AG09309 (cell line): Measurements from ENCODE around the gene FHOD3.

Experiments used
- DNase-seq: peaks from one replicate; pipeline ENCODE4 v3.0.0-alpha.2; 2010; ENCODE audit warnings: low read depth
- H3K4me3 ChIP-seq: 2 replicates; pipeline ENCODE4 v1.5.1; 2011; ENCODE audit warnings: mild to moderate bottlenecking, low read depth, low read length, moderate library complexity; ENCODE audit not compliant: control insufficient read depth
- TF ChIP-seq, protein P1 (sequence below): IDR thresholded peaks from 2 replicates; pipeline ENCODE4 v1.5.1; 2011; ENCODE audit warnings: mild to moderate bottlenecking, low read depth, low read length, inconsistent platforms; ENCODE audit not compliant: insufficient read depth, control insufficient read depth; ENCODE audit errors: missing control alignments

Gene FHOD3

DNA sequence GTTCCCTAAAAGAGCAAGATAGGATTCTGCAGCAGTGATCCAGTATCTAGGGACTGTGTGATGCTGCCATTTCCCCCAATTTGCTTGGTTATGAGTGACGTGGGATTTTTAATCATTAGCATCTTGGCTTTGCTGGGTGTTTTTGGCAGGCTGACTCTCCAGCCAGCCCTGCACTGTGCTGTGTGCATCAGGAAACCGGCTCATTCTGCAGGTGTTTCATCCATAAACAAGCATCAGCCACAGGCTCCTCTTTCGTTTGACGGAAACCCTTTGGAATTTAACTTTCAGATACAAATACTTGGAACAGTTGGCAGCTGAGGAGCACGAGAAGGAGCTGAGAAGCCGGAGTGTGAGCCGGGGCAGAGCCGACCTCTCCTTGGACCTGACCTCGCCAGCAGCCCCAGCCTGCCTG, 395.4 kb downstream of the FHOD3 start:
- DNase-seq = no peak
- peak overlapping the region; percentile 45 for H3K4me3 ChIP-seq
- TF ChIP-seq, protein P1, sequence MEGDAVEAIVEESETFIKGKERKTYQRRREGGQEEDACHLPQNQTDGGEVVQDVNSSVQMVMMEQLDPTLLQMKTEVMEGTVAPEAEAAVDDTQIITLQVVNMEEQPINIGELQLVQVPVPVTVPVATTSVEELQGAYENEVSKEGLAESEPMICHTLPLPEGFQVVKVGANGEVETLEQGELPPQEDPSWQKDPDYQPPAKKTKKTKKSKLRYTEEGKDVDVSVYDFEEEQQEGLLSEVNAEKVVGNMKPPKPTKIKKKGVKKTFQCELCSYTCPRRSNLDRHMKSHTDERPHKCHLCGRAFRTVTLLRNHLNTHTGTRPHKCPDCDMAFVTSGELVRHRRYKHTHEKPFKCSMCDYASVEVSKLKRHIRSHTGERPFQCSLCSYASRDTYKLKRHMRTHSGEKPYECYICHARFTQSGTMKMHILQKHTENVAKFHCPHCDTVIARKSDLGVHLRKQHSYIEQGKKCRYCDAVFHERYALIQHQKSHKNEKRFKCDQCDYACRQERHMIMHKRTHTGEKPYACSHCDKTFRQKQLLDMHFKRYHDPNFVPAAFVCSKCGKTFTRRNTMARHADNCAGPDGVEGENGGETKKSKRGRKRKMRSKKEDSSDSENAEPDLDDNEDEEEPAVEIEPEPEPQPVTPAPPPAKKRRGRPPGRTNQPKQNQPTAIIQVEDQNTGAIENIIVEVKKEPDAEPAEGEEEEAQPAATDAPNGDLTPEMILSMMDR = no peak

DNA sequence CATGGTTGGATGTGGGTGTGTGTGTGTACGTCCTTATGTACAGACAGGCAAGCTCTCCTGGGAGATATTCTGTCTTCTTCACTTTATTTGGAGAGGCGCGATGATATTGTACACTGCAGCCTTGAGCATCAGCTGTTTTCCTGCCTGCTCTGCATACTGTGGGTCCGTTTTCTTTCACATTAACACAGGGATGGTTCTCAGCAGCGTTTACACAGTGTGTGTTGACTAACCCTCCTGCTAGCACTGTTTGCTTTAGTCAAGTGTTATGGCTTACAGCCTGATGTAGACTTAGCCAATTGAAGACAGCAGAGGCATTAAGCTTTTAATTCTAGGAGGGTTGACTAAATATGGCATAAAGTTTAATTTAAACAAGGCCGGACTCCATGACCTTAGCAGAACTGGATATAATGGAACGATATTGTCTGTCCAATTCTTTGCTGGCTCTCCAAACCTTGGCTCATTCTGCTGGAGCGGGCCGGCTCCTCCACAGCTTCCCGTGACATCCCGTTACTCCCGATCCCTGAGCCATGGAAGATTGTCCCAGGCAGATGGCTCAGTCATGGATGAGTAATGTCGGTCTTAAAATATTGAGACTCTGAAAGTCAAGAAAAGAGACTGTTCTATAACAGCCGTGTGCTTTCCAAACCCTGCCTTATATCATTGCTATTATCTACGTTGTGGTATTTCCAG, 396.6 kb downstream of the FHOD3 start:
- H3K4me3 ChIP-seq = peak overlapping the region; percentile 45
- peak; percentile 13 for DNase-seq
- TF ChIP-seq, protein P1 = no peak

DNA sequence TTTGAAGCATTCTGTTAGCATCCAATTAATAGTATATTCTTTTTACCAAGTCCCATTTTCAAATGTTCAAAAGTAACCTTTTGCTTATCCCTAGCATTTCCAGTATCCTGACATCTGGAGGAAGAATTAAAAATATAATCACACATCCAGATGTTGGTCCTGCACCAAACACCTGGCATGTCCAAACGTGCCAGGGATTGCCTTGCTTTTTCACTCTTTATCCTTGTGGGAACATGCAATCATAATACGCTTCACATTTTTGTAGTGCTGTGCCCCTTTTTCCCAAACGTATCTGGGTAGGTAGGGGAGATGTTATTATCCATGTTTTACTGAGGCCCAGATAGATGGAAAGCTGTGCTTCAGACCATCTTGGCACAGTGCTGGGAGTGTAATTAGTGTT, 398.3 kb downstream of the FHOD3 start:
- no peak for DNase-seq
- no peak overlapping the region for H3K4me3 ChIP-seq
- TF ChIP-seq, protein P1 = no peak

DNA sequence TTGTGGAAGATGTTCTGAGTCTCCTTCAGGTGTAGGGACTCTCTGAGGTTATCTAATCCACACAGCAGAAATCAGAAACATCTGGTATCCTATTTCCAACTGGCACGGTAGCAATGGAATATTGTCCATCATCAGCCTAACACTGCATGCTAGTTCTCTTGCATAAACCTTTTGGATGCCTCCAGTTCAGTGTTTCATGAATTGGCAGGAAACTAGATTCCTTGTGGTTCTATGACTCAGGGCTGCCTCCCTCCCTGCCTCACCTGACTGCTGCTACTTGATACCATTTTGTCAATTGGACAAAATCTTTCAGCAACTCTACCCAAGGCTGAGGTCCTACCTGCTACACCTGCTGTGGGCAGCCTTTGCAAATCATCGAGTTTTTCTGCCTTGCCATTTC, 400.4 kb downstream of the FHOD3 start:
- DNase-seq = peak; percentile 78
- TF ChIP-seq, protein P1 = no peak

DNA sequence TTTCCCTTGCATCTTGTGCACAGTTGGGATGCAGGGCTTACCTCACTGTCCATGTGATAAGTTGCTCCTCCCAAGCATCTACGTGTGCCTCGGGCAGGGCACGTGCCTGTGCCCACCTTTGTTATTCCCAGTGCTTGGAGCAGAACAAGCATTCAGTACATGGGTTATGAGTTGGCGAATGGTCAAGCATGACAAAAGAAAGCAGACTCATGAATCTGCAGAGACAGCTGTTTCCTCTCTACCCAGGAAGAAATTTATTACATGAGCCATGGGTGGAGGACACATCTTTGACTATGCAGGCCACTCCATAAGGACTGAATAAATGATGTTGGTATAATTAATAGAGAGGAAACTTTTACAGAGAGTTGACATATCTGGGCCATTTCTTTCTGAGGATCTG, 403.4 kb downstream of the FHOD3 start:
- TF ChIP-seq, protein P1 = no peak
- no peak overlapping the region for H3K4me3 ChIP-seq

More for the DNA sequence above, 400.4 kb downstream of the FHOD3 start:
- H3K4me3 ChIP-seq = no peak overlapping the region

DNA sequence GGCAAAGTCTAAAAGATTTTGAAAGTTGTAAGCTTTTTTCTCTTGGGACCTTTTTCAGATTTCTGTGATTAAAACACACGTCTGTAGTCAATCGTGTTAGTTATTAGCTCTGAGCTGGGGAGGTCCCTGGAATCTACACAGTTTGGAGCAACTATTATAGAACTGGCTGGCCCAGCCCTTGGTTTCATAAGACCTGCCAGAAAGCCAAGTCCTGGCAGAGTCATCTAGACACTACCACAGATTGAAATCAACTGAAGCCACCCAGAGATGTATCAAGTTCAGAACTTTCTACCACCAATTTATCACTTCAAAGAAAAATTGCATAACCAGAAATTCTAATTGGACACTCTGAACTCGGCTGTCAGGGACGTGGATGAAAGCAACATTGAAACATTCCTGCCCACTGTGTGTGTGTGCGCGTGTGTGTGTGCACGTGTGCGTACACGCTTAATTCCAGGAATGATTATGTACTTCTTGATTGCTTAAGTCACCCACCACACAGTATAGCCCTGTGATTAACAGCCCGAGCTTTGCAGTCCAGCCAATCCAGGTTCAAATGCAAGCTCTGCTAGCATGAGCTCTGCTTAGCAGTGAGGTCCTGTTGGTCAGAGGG, 405.0 kb downstream of the FHOD3 start:
- DNase-seq = peak; percentile 37

More for the DNA sequence above, 403.4 kb downstream of the FHOD3 start:
- DNase-seq = no peak

More for the DNA sequence above, 405.0 kb downstream of the FHOD3 start:
- TF ChIP-seq, protein P1 = no peak
- no peak overlapping the region for H3K4me3 ChIP-seq
